Ramos (cell line): Measurements from ENCODE around the gene YLPM1.
"Not testable (repeated sequence)": the region's sequence is repeated elsewhere in the genome, so short reads cannot be mapped to it uniquely, and the experiment has no call there.

ENCODE experiments used
- in situ Hi-C: fragments of 300-500 bp; cut with MboI; formaldehyde crosslinking; loops from one replicate; pipeline ENCODE4 v1.14.3; 2022; ENCODE audit warnings: low sequenced_read_pairs; ENCODE audit not compliant: unreplicated experiment

YLPM1 gene

GRCh38 chr14:74762917-74763802 is at the start of gene YLPM1:
Gene YLPM1, plus strand, starts transcription at chr14:74763316. Its CDS starts 174 bp downstream, at chr14:74763490.
- in situ Hi-C loops: no loop called here

DNA sequence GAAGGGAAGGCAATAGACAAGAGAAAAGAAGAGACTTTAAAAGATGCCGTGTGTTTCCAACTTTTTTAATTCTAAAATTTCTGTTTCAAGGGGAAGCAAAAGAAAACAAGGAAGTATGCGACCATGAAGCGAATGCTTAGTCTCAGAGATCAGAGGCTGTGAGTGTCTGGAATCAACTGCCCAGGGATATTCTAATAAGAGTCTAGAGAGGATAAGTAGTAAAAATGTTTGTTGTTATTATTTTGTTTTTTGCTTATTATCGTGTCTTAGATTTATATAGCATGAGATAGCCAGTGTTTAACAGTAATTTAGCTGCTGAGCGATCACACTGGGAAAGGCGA is 49.8 kb upstream of the YLPM1 start:
- in situ Hi-C loops: no loop called here

DNA sequence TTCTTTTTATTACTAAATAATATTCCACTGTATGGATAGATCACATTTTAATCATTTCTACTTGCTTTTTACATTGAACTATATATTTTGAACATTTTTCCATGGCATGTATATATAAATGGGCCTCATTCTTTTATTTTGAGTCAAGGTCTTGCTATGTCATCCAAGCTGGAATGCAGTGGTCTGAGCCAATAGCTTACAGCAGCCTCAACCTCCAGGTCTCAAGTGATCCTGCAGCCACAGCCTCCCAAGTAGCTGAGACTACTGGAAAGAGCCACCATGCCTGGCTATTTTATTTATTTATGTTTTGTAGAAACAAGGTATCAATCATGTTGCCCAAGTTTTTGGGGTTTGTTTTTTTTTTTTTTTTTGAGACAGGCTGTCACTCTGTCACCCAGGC is 42.6 kb upstream of the YLPM1 start:
- in situ Hi-C loops: no loop called here

DNA sequence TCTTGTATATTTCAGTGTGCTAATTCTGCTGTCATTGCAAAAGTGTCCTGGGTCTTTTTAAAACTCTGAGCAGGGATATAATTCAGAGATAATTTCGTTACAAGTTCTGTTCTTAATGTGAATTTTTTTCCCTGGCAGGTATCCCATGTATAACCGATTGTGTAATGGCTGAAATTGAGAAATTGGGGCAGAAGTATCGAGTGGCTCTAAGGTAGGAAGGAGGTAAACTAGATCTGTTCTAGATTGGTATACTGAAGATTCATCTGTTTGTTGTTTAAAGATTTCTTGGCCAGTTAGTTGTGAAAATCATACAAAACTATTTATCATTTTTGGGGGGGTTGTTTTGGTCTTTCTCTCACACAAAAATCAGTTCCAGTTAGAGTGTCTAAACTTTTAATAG is 40.0 kb upstream of the YLPM1 start:
- in situ Hi-C loops: no loop called here

DNA sequence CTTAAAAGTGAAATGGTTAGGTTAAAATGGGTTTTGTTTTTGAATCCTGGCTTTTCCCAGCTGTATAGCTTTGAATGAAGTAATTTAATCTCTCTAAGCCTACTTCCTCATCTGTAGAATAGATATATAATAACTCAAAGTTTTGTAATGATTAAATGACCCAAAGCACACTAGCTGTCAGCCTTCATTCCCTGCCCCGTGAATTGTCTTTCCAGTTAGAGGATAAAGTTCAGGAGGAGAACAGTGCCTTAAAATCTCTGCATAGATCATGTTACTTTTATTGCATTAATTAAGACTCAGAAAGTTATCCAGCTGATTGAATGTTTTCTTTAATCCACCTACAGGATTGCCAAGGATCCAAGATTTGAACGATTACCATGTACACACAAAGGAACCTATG is 30.7 kb upstream of the YLPM1 start:
- in situ Hi-C loops: no loop called here

GRCh38 chr14:74733221-74733620 is 29.9 kb upstream of the YLPM1 start:
- in situ Hi-C loops: no loop called here

- in situ Hi-C loops: no loop called here
Observed at GRCh38 chr14:74735125-74735524, 28.0 kb upstream of the YLPM1 start.

DNA sequence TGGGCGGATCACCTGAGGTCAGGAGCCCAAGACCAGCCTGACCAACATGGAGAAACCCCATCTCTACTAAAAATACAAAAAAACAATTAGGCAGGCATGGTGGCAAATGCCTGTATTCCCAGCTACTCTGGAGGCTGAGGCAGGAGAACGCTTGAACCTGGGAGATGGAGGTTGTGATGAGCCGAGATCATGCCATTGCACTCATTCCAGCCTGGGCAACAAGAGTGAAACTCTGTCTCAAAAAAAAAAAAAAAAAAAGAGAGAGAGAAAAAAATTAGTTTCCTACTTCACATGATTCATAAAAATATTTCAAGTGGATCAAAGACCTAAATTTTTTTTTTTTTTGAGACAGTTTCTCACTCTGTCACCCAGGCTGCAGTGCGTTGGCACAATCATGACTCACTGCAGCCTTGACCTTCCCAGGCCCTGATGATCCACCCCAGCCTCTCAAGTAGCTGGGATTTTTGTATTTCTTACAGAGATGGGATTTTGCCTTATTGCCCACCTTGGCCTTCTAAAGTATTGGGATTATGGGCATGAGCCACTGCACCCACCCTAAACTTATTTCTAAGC is 25.3 kb upstream of the YLPM1 start:
- in situ Hi-C loops: no loop called here

- in situ Hi-C loops: no loop called here
Observed at GRCh38 chr14:74739293-74740030, 23.7 kb upstream of the YLPM1 start.

DNA sequence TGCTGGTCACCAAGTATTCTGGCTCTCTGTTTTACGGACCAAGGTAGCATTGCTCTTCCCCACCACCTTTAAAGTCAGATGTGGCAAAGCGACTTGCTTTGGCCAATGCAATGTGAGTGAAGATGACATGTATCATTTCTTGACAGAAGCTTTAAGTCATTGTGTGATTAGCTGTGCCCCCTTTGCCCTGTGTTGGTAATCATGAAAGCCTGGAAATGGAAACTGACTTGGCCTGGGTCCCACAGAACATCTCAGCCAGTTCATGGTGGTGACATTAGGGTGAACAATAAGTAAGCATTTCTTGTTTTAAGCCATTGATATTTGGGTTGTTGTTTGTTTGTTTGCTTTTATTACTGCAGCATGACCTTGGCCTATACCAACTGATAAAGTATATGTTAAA is 15.9 kb upstream of the YLPM1 start:
- in situ Hi-C loops: no loop called here

- in situ Hi-C loops: no loop called here
Observed at GRCh38 chr14:74754157-74754556, 9.0 kb upstream of the YLPM1 start.

GRCh38 chr14:74754899-74755298 is 8.2 kb upstream of the YLPM1 start:
- in situ Hi-C loops: no loop called here

- in situ Hi-C loops: no loop called here
Observed at GRCh38 chr14:74756326-74756725, 6.8 kb upstream of the YLPM1 start.

- in situ Hi-C loops: not testable (repeated sequence)
Observed at GRCh38 chr14:74758505-74758904, 4.6 kb upstream of the YLPM1 start.

DNA sequence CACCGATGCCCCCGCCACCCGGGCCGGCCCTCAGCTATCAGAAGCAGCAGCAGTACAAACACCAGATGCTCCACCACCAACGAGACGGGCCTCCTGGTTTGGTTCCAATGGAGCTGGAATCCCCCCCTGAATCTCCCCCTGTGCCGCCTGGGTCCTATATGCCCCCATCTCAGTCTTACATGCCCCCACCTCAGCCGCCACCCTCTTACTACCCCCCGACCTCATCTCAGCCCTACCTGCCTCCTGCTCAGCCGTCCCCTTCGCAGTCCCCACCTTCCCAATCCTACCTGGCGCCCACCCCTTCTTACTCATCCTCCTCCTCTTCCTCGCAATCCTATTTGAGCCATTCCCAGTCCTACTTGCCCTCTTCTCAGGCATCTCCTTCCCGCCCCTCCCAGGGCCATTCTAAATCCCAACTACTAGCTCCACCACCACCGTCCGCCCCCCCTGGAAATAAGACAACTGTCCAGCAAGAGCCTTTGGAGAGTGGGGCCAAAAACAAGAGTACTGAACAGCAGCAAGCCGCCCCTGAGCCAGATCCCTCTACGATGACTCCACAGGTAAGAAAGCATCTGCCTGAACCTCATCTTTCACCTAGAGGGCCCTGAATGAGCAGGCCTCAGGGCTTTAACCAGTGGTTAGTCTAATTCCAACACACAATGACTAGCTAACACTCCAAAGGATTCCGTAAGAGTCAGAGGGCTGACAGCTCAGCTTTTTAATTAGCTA is 851 bp downstream of the YLPM1 start:
- in situ Hi-C loops: no loop called here

- in situ Hi-C loops: no loop called here
Observed at GRCh38 chr14:74765721-74766120, 2.6 kb downstream of the YLPM1 start.

- in situ Hi-C loops: no loop called here
Observed at GRCh38 chr14:74771399-74771798, 8.3 kb downstream of the YLPM1 start.

DNA sequence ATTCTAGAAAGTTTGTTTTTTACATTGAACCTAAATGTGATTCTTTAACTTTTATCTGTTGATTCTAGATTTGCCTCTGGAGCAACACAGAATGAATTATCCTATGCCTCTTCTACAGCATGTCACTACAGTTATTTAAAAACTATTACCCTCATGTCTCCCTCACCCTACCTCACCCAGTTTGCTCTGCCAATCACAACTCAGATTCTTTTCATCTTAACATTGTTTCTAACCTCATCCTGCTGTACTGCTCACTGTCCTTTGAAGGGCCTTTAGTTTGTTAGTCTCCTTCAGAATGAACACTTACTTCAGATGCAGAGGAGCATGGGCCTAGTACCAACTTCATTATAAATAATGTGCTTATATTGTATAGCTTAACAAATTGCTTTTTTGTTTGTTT is 21.5 kb downstream of the YLPM1 start:
- in situ Hi-C loops: no loop called here

DNA sequence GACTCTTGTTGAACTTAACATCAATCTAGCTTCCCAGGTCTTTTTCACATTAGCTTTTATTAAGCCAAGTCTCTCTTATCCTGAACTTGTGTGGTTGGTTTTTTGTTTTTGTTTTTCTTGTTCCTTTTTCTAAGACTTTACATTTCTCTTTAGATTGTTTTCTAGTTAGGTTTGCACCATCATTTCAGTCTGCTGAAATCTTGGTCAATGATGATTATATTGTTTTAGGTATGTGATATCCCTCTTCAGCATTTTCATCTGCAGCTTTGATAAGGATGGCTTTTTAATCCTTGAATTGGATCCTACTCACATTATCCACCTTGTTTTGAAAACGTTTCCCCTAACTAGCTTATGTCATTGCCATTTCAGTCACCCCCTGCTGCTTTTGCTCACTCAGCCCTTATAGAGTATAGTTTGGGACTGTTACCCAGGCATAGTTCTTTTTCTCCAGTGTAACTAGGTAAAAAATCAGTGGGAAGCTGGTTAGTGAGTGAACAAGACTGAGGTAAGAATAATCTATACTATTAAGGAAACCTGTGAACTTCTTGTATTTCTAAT is 22.0 kb downstream of the YLPM1 start:
- in situ Hi-C loops: no loop called here

DNA sequence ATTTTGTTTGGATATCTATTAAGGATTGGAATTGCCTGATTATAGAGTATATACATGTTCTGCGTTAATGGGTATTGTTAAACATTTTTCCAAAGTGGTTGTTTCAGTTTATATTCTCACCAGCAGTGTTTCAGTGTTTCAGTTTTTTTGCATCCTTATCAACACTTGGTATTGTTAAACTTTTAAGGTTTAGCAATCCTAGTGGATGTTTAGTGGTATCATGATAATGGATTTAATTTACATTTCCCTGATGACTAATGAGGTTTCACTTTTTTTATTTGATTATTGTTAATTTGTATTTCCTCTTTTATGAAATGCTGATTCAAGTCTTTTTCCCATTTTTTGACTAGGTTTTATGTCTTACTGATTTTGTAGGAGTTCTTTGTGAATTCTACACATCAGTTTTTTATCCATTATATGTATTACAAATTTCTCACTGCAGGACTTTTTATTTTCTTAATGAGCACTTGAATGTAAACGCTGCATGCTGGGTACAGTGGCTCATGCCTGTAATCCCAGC is 23.7 kb downstream of the YLPM1 start:
- in situ Hi-C loops: no loop called here
